ENCODE data around the gene GRM1.

DNA sequence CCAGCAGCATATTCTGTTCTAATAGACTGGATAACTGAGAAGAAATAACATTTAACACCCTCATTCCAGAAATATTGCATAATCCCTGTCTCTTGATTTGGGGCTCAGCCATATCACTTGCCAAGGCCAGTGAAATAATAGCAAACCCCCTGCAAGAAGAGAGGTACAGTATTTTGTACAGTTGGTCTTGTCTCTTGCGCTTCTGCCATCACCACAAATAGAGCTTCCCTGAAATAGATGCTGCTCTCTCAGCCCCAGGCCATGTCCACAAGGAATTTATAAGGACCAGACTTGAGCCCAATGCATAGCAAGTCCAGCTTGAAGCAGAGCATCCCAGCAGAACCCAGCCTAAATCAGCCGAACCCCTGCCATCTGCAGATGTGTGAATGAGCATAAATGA is 254.0 kb downstream of the GRM1 start:
- TF ChIP-seq, protein P1, sequence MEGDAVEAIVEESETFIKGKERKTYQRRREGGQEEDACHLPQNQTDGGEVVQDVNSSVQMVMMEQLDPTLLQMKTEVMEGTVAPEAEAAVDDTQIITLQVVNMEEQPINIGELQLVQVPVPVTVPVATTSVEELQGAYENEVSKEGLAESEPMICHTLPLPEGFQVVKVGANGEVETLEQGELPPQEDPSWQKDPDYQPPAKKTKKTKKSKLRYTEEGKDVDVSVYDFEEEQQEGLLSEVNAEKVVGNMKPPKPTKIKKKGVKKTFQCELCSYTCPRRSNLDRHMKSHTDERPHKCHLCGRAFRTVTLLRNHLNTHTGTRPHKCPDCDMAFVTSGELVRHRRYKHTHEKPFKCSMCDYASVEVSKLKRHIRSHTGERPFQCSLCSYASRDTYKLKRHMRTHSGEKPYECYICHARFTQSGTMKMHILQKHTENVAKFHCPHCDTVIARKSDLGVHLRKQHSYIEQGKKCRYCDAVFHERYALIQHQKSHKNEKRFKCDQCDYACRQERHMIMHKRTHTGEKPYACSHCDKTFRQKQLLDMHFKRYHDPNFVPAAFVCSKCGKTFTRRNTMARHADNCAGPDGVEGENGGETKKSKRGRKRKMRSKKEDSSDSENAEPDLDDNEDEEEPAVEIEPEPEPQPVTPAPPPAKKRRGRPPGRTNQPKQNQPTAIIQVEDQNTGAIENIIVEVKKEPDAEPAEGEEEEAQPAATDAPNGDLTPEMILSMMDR (conservative IDR thresholded peaks at IDR 0.05; ENCODE audit: low read length) = no peak
- no peak for TF ChIP-seq EZH2phosphoT487 (IDR thresholded peaks at IDR 0.05; ENCODE audit: borderline replicate concordance)

Data from Loucy (cell line).